A549 (cell line): ENCODE results near the gene ABI3. TPM values are rescaled to one million over a fixed set of nuclear protein-coding genes. Genes with fewer than 3 reads are reported as not detected.

Source experiments
- ATAC-seq, 2 experiments: fragments of 200-7000 bp in 1 of 2; fragments of >200 bp in 1 of 2; cut with Nextera tagmentation in 1 of 2; cut with Tn5 transposase in 1 of 2; 3 replicates each; pipeline versions ENCODE4 v1.8.0 to v1.9.1; 2018 to 2020; ENCODE audit warnings: mild to moderate bottlenecking in 1 of 2, moderate library complexity in 1 of 2
- CTCF ChIA-PET: fragments of 300-600 bp; sonication (Branson Sonifier 250); formaldehyde crosslinking; extraction: SDS; loops from one replicate; lab custom pipeline; 2021; ENCODE audit warnings: antibody characterized with exemption, inconsistent platforms; lab: Yijun Ruan, JAX
- POLR2A ChIA-PET: fragments of 350-600 bp; formaldehyde crosslinking; extraction: SDS; loops from one replicate; lab custom pipeline; 2021; ENCODE audit warnings: antibody characterized with exemption, inconsistent platforms; lab: Yijun Ruan, JAX
- DNase-seq, 2 experiments: peaks; one replicate each; pipeline versions ENCODE4 v3.0.0 to v3.0.0-alpha.2; 2011 to 2016; ENCODE audit warnings: low read depth in 1 of 2, low spot score in 1 of 2
- FAIRE-seq: peaks from 2 replicates; lab custom pipeline; 2011; peaks lifted over from hg19 to GRCh38; lab: Jason Lieb, UNC
- H3K27ac ChIP-seq, 2 experiments: fragments of >200 bp; sonication (Bioruptor Twin); formaldehyde crosslinking; 3 replicates each; pipeline ENCODE4 v1.5.1; 2016 to 2017
- H3K4me1 ChIP-seq: fragments of >200 bp; sonication (Bioruptor Twin); formaldehyde crosslinking; 3 replicates; pipeline ENCODE4 v1.6.1; 2016
- H3K4me2 ChIP-seq: fragments of >200 bp; sonication (Bioruptor Twin); formaldehyde crosslinking; 3 replicates; pipeline ENCODE4 v1.6.1; 2016
- H3K4me3 ChIP-seq: fragments of >200 bp; sonication (Bioruptor Twin); formaldehyde crosslinking; 3 replicates; pipeline ENCODE4 v1.5.1; 2016
- H3K9me3 ChIP-seq: fragments of >200 bp; sonication (Bioruptor Twin); formaldehyde crosslinking; 3 replicates; pipeline ENCODE4 v1.6.1; 2016
- ATOH8 ChIP-seq: fragments of 250-450 bp; sonication (Bioruptor Pico); IDR thresholded peaks from 2 replicates; pipeline ENCODE4 v1.5.0; 2020; ENCODE audit warnings: low read depth, mild to moderate bottlenecking, moderate library complexity
- BHLHE40 ChIP-seq: IDR thresholded peaks from 2 replicates; pipeline ENCODE4 v1.6.1; 2012; ENCODE audit warnings: low read depth, low read length, inconsistent platforms
- CEBPB ChIP-seq, 2 experiments: fragments of >200 bp in 1 of 2; sonication (Bioruptor Twin) in 1 of 2; formaldehyde crosslinking in 1 of 2; IDR thresholded peaks; 2 replicates each; pipeline ENCODE4 v1.6.1; 2012 to 2016
- CHD2 ChIP-seq: fragments of 150-350 bp; IDR thresholded peaks from 2 replicates; pipeline ENCODE4 v1.6.1; 2014; ENCODE audit warnings: low read length; ENCODE audit not compliant: partially characterized antibody
- EHF ChIP-seq: fragments of 250-450 bp; sonication (Bioruptor Pico); IDR thresholded peaks from 2 replicates; pipeline ENCODE4 v1.5.0; 2020; ENCODE audit warnings: mild to moderate bottlenecking
- GATA3 ChIP-seq: IDR thresholded peaks from 2 replicates; pipeline ENCODE4 v1.6.1; 2012; ENCODE audit warnings: borderline replicate concordance
- HEYL ChIP-seq: fragments of 250-450 bp; sonication (Bioruptor Pico); IDR thresholded peaks from 2 replicates; pipeline ENCODE4 v1.8.0; 2021; ENCODE audit warnings: mild to moderate bottlenecking, moderate library complexity
- JUN ChIP-seq, 2 experiments: fragments of >200 bp; sonication (Bioruptor Twin); formaldehyde crosslinking; IDR thresholded peaks; 2 replicates in 1 of 2; 3 replicates in 1 of 2; pipeline ENCODE4 v1.6.1; 2016 to 2017
- KDM1A ChIP-seq: fragments of 200-600 bp; sonication (generic); IDR thresholded peaks from 2 replicates; pipeline ENCODE4 v1.6.1; 2016; ENCODE audit warnings: low read depth, mild to moderate bottlenecking
- KDM5A ChIP-seq: fragments of 200-600 bp; sonication (generic); IDR thresholded peaks from 2 replicates; pipeline ENCODE4 v1.6.1; 2016; ENCODE audit warnings: antibody characterized with exemption, mild to moderate bottlenecking
- MAFK ChIP-seq: fragments of 450-650 bp; IDR thresholded peaks from 2 replicates; pipeline ENCODE4 v1.6.1; 2014; ENCODE audit not compliant: partially characterized antibody
- MAX ChIP-seq: IDR thresholded peaks from 2 replicates; pipeline ENCODE4 v1.6.1; 2012
- NPAS2 ChIP-seq: fragments of 250-450 bp; sonication (Bioruptor Pico); IDR thresholded peaks from 2 replicates; pipeline ENCODE4 v1.8.0; 2022; ENCODE audit warnings: mild to moderate bottlenecking, moderate library complexity, borderline replicate concordance
- NR3C1 ChIP-seq: fragments of >200 bp; sonication (Bioruptor Twin); formaldehyde crosslinking; IDR thresholded peaks from 3 replicates; pipeline ENCODE4 v1.6.1; 2017
- PHF8 ChIP-seq: fragments of 200-600 bp; sonication (generic); IDR thresholded peaks from 2 replicates; pipeline ENCODE4 v1.6.1; 2016; ENCODE audit warnings: low read depth, mild to moderate bottlenecking, antibody characterized with exemption, moderate library complexity, borderline replicate concordance
- POLR2A ChIP-seq: IDR thresholded peaks from 2 replicates; pipeline ENCODE4 v1.6.1; 2012; ENCODE audit warnings: mild to moderate bottlenecking, low read length
- POLR2AphosphoS2 ChIP-seq: conservative IDR thresholded peaks from 2 replicates; pipeline ENCODE4 v1.6.1; 2012; ENCODE audit warnings: low read length, improper control_type of control experiment, inconsistent platforms
- RAD21 ChIP-seq, 2 experiments: fragments of >200 bp in 1 of 2; sonication (Bioruptor Twin) in 1 of 2; formaldehyde crosslinking in 1 of 2; IDR thresholded peaks in 1 of 2; conservative IDR thresholded peaks in 1 of 2; 2 replicates in 1 of 2; 3 replicates in 1 of 2; pipeline ENCODE4 v1.6.1; 2012 to 2018; ENCODE audit warnings: inconsistent platforms in 1 of 2
- RARB ChIP-seq: fragments of 250-450 bp; sonication (Bioruptor Pico); IDR thresholded peaks from 2 replicates; pipeline ENCODE4 v1.8.0; 2021; ENCODE audit warnings: mild to moderate bottlenecking, moderate library complexity
- RCOR1 ChIP-seq: fragments of 150-350 bp; IDR thresholded peaks from 2 replicates; pipeline ENCODE4 v1.6.1; 2014; ENCODE audit warnings: antibody characterized with exemption, low read length, low read depth
- RFX5 ChIP-seq: fragments of 450-650 bp; IDR thresholded peaks from 2 replicates; pipeline ENCODE4 v1.7.1; 2014; ENCODE audit warnings: antibody characterized with exemption, mild to moderate bottlenecking, moderate library complexity
- TFCP2L1 ChIP-seq: fragments of 250-450 bp; sonication (Bioruptor Pico); IDR thresholded peaks from 2 replicates; pipeline ENCODE4 v1.5.0; 2021; ENCODE audit warnings: mild to moderate bottlenecking
- ZFP36 ChIP-seq: fragments of 450-650 bp; IDR thresholded peaks from 2 replicates; pipeline ENCODE4 v1.6.1; 2014; ENCODE audit warnings: borderline replicate concordance; ENCODE audit not compliant: partially characterized antibody
- ZNF302 ChIP-seq: fragments of 250-450 bp; sonication (Bioruptor Pico); IDR thresholded peaks from 2 replicates; pipeline ENCODE4 v1.9.0; 2021; ENCODE audit warnings: inconsistent platforms, mild to moderate bottlenecking, moderate library complexity
- ZSCAN20 ChIP-seq: fragments of 250-450 bp; sonication (Bioruptor Pico); IDR thresholded peaks from 2 replicates; pipeline ENCODE4 v1.8.0; 2022; ENCODE audit warnings: mild to moderate bottlenecking, moderate library complexity
- WGBS: methylation state at CpG from one replicate; pipeline ENCODE4 v1.1.6; 2017; ENCODE audit errors: missing lambda C conversion rate; 5-methylcytosine and 5-hydroxymethylcytosine counted together
- polyA minus RNA-seq: library from RNA; depleted of rRNA, polyadenylated mRNA; stranded (reverse); fragments of >200 nt; gene quantifications from 2 replicates; pipeline ENCODE4 v1.2.3, GENCODE V29; 2011; rRNA and poly(A)+ RNA removed
- polyA plus RNA-seq, 4 experiments: library from polyadenylated mRNA; depleted of rRNA in 3 of 4; stranded (reverse); fragments of >200 nt; fragmentation: RNase III in 1 of 4; extraction: RNeasy Plus Mini Kit Qiagen cat#74134 plus additional on column Dnase treatment in 1 of 4; gene quantifications; 2 replicates in 3 of 4; 3 replicates in 1 of 4; pipeline ENCODE4 v1.2.3, GENCODE V29; 2011 to 2017
- TF ChIP-seq, protein P1 (sequence below): IDR thresholded peaks from 2 replicates; pipeline ENCODE4 v1.6.1; 2012
- TF ChIP-seq, protein P2 (sequence below): IDR thresholded peaks from 2 replicates; pipeline ENCODE4 v1.6.1; 2012; ENCODE audit warnings: low read depth, borderline replicate concordance

The ABI3 gene, protein sequence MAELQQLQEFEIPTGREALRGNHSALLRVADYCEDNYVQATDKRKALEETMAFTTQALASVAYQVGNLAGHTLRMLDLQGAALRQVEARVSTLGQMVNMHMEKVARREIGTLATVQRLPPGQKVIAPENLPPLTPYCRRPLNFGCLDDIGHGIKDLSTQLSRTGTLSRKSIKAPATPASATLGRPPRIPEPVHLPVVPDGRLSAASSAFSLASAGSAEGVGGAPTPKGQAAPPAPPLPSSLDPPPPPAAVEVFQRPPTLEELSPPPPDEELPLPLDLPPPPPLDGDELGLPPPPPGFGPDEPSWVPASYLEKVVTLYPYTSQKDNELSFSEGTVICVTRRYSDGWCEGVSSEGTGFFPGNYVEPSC
- not detected in 2 replicates for polyA plus RNA-seq (2011; rRNA removed)
- polyA plus RNA-seq (2012; cell fraction: cytosol; rRNA removed) = not detected in 2 replicates
- polyA plus RNA-seq (2012; cell fraction: nucleus; rRNA removed) = 0.02 TPM in 1 of 2 replicates, not detected in the other
- polyA plus RNA-seq (2017; fragmentation: RNase III; extraction: RNeasy Plus Mini Kit Qiagen cat#74134 plus additional on column Dnase treatment) = not detected in 3 replicates
- polyA minus RNA-seq = not detected in 2 replicates

DNA sequence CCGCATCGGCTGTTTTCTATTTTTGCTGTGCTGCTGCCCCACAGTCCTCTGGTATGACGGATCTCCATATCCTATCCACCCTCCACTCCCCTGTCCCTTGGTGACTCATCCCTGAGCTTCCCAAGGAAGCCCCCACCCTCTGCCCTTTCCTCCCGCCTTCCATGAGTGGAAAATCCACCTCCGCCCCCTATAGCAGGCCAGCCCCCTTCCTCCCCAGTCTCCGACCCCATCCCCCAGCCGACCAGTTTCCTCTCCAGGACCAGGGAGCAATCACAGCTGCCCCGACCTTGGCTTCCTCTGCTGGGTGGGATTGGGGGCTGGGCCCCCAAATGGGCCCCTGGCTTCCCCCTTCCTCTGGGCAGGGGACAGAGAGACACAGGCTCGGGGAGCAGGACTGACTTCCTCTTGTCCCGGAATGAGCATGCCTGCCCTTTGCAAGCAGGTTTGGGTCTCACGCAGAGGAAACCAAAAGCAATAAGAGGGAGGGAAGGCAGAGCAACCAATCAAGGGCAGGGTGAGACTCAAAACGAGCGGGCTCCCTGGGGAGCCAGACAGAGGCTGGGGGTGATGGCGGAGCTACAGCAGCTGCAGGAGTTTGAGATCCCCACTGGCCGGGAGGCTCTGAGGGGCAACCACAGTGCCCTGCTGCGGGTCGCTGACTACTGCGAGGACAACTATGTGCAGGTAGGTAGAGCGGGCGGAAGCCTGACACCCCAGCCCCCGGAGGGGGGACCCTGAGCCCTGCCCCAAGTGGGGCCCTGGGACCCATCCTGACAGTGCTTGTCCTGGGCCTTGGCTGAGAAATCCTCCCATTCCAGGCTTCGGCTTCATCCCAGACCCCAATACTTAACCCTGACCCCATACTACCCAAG, at the start of gene ABI3, which contains the start of gene GNGT2:
ABI3 (plus strand) TSS at position 550 of the 872 bp plus-strand sequence; CDS start at position 568, 18 bp downstream.
GNGT2 (minus strand) TSS at position 417 of the 872 bp plus-strand sequence. CDS start 3,152 bp downstream, outside the sequence.
- no peak for TF ChIP-seq ZSCAN20 (CRISPR knock-in tag)
- TF ChIP-seq, protein P1, sequence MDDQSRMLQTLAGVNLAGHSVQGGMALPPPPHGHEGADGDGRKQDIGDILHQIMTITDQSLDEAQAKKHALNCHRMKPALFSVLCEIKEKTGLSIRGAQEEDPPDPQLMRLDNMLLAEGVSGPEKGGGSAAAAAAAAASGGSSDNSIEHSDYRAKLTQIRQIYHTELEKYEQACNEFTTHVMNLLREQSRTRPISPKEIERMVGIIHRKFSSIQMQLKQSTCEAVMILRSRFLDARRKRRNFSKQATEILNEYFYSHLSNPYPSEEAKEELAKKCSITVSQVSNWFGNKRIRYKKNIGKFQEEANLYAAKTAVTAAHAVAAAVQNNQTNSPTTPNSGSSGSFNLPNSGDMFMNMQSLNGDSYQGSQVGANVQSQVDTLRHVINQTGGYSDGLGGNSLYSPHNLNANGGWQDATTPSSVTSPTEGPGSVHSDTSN = no peak
- no peak for TF ChIP-seq RARB
- TF ChIP-seq HEYL = no peak
- TF ChIP-seq RCOR1 = no peak
- TF ChIP-seq CEBPB (IDR thresholded peaks at IDR 0.05) = no peak
- TF ChIP-seq CHD2 = no peak
- no peak for TF ChIP-seq MAFK
- no peak for TF ChIP-seq ZNF302 (CRISPR knock-in tag)
- H3K4me3 ChIP-seq = no peak within 1 kb of the TSS
- no peak for FAIRE-seq
- no peak for DNase-seq
- H3K9me3 ChIP-seq = no peaks in the 10 kb centered on the region
- CTCF ChIA-PET = interaction anchor here (0.6 to 13.5 kb wide), 6 partner anchors 10 to 178 kb away, joined by 3 to 161 read pairs (median 8); partner anchors contain the start of gene PHOSPHO1
- H3K27ac ChIP-seq = no peak within 1 kb of the TSS
- no peak within 1 kb of the TSS for H3K4me2 ChIP-seq
- no peak for ATAC-seq
- H3K4me1 ChIP-seq = peaks cover 5% of the 10 kb centered on the region; the same call in 1 of the 3 replicates
- WGBS = 77% methylated on average over 19 of the region's 22 CpGs
- POLR2A ChIA-PET = interaction anchor here (0.6 kb wide), 1 partner anchor 163 kb away, joined by 4 read pairs; no protein-coding TSS in a partner anchor

DNA sequence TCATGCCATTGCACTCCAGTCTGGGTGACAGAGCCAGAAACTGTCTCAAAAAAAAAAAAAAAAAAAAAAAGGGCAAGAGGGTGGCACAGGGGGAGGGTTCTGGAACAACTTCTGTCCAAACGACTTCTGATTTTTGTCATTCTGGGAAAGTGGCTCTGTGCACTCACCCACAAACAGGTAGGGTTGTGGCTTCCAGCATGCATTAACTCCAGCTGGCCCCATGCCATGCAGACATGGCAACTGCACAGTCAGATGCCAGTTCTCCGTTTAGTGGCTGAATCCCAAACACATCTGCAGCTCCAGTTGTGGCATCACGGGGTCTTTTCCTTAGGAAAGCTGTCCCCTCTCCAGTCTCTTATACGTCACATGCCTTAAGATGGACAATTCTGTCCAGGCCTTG, 47.6 kb upstream of the ABI3 start:
- Histone ChIP-seq H3K4me2 (no peak overlapping the region), H3K4me1 (peaks cover 6% of the 10 kb centered on the region), H3K4me3 (no peak overlapping the region), H3K27ac (no peak overlapping the region), H3K9me3 (no peaks in the 10 kb centered on the region)
- ChIA-PET CTCF (interaction anchor here (0.5 to 1.4 kb wide), 4 partner anchors 17 to 326 kb away, joined by 3 to 4 read pairs (median 4); no protein-coding TSS in a partner anchor), POLR2A (no interaction called here)
- no peak for DNase-seq
- 77% methylated on average over 4 of the region's 4 CpGs for WGBS
- TF ChIP-seq KDM5A (no peak), NPAS2 (CRISPR knock-in tag) (no peak), TFCP2L1 (no peak), KDM1A (no peak)
- TF ChIP-seq, protein P2, sequence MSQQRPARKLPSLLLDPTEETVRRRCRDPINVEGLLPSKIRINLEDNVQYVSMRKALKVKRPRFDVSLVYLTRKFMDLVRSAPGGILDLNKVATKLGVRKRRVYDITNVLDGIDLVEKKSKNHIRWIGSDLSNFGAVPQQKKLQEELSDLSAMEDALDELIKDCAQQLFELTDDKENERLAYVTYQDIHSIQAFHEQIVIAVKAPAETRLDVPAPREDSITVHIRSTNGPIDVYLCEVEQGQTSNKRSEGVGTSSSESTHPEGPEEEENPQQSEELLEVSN = no peak
- TF ChIP-seq, all 56 proteins: peak for 0
- FAIRE-seq = no peak
- ATAC-seq = no peak

DNA sequence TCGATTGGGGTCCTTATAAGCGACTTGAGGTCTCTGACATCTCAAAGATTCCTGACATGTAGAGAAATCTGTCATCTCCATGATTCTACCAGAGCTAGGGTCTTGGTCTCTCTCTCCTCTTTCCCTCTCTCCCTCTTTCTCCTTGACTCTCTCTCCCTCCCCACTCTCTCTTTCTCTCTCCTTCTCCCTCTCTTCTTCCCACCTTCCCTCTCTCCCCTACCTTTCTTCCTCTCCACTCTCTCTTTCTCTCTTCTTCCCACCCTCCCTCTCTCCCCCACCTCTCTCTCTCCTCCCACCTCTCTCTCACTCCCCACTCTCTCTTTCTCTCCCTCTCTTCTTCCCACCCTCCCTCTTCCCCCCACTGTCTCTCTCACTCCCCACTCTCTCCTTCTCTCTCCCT, 45.4 kb upstream of the ABI3 start:
- ChIA-PET CTCF (no interaction called here), POLR2A (no interaction called here)
- H3K4me3 ChIP-seq = no peak overlapping the region
- no peak for ATAC-seq
- H3K27ac ChIP-seq = no peak overlapping the region
- peaks cover 6% of the 10 kb centered on the region; the same call in 1 of the 3 replicates for H3K9me3 ChIP-seq
- DNase-seq = no peak
- H3K4me2 ChIP-seq = no peak overlapping the region
- TF ChIP-seq GATA3 (no peak), NR3C1 (no peak), POLR2AphosphoS2 (no peak), RFX5 (no peak), PHF8 (no peak), JUN (IDR thresholded peaks at IDR 0.05) (no peak), ZSCAN20 (CRISPR knock-in tag) (no peak), RAD21 (conservative IDR thresholded peaks at IDR 0.05 in 1 of 2, IDR thresholded peaks at IDR 0.05 in 1 of 2) (no peak), POLR2A (no peak), KDM1A (no peak), EHF (CRISPR knock-in tag) (no peak), MAX (no peak), ZFP36 (no peak), ATOH8 (CRISPR knock-in tag) (no peak), CEBPB (IDR thresholded peaks at IDR 0.05) (no peak), BHLHE40 (no peak)
- 42% methylated on average over 2 of the region's 2 CpGs for WGBS
- no peaks in the 10 kb centered on the region for H3K4me1 ChIP-seq
- no peak for FAIRE-seq
